Gastrocnemius medialis (tissue), 4 donors: ENCODE data around the gene SSH3. TPM values are rescaled to one million over a fixed set of nuclear protein-coding genes. Genes with fewer than 3 reads are reported as not detected.

Experiments
- ATAC-seq, 2 donors: fragments of 150-250 bp; one replicate each; pipeline ENCODE4 v1.9.1; 2016
- DNase-seq, 2 donors: peaks; one replicate each; pipeline ENCODE4 v3.0.0-alpha.2; 2019
- H3K27ac ChIP-seq, 4 donors: fragments of 200-600 bp; sonication (generic); 1 replicate in 1 of 4; 2 replicates in 3 of 4; pipeline ENCODE4 v1.5.1; 2016 to 2018; ENCODE audit warnings: mild to moderate bottlenecking in 2 of 4, moderate library complexity in 1 of 4
- H3K27me3 ChIP-seq, 3 donors: fragments of 200-600 bp; sonication (generic) in 2 of 3; 1 replicate in 1 of 3; 2 replicates in 2 of 3; pipeline versions ENCODE4 v1.5.1 to v1.6.0; 2016 to 2019; ENCODE audit warnings: mild to moderate bottlenecking in 1 of 3, moderate library complexity in 1 of 3
- H3K36me3 ChIP-seq, 2 donors: fragments of 200-600 bp; sonication (generic) in 1 of 2; one replicate each; pipeline ENCODE4 v1.5.1; 2017 to 2018
- H3K4me1 ChIP-seq, 2 donors: fragments of 200-600 bp; sonication (generic) in 1 of 2; one replicate each; pipeline ENCODE4 v1.5.1; 2016 to 2017; ENCODE audit warnings: mild to moderate bottlenecking in 2 of 2
- H3K4me3 ChIP-seq, 4 donors: fragments of 200-600 bp; sonication (generic) in 3 of 4; 1 replicate in 1 of 4; 2 replicates in 3 of 4; pipeline ENCODE4 v1.5.1; 2016 to 2019; ENCODE audit warnings: mild to moderate bottlenecking in 2 of 4
- H3K9me3 ChIP-seq, 3 donors: fragments of 200-600 bp; sonication (generic) in 2 of 3; 1 replicate in 1 of 3; 2 replicates in 2 of 3; pipeline ENCODE4 v1.5.1; 2016 to 2019
- CTCF ChIP-seq, 5 experiments: fragments of 450-650 bp in 3 of 5; fragments of 200-600 bp in 2 of 5; sonication (generic) in 2 of 5; IDR thresholded peaks in 4 of 5; conservative IDR thresholded peaks in 1 of 5; 1 replicate in 4 of 5; 2 replicates in 1 of 5; pipeline ENCODE4 v1.5.1; 2016 to 2019; ENCODE audit warnings: antibody characterized with exemption in 5 of 5, mild to moderate bottlenecking in 3 of 5, moderate library complexity in 3 of 5
- POLR2A ChIP-seq, 2 donors: fragments of 450-650 bp; IDR thresholded peaks; one replicate each; pipeline ENCODE4 v1.6.1; 2017; ENCODE audit warnings: antibody characterized with exemption in 2 of 2, mild to moderate bottlenecking in 2 of 2, moderate library complexity in 2 of 2
- in situ Hi-C, 4 donors: fragments of 200-750 bp; cut with MboI; loops; one replicate each; pipeline versions ENCODE4 v1.15.0 to v1.8.0; 2017; ENCODE audit warnings: low sequenced_read_pairs in 4 of 4
- intact Hi-C: fragments of 100-400 bp; cut with DNase I; formaldehyde crosslinking; loops from one replicate; pipeline ENCODE4 v1.15.1; 2023; ENCODE audit warnings: low total_unique reads
- total RNA-seq, 4 donors: library from RNA; depleted of rRNA; stranded (reverse); fragments of >200 nt; gene quantifications; one replicate each; pipeline versions ENCODE4 v1.1.0 to v1.2.3, GENCODE V29; 2016

Gene SSH3
- total RNA-seq, 4 donors from 2014 or later: 7.9 to 16.3 (median 11.9) TPM

- DNase-seq: peak in 1 of 2 donors; percentile 13
- in situ Hi-C loops: no loop called here
- no peak for TF ChIP-seq CTCF (IDR thresholded peaks at IDR 0.05 in 4 of 5, conservative IDR thresholded peaks at IDR 0.05 in 1 of 5)
Measured at GRCh38 chr11:67303835-67304411, 593 bp downstream of the SSH3 start.

GRCh38 chr11:67304511-67305113, 1.3 kb downstream of the SSH3 start:
- in situ Hi-C loops: no loop called here
- TF ChIP-seq POLR2A (IDR thresholded peaks at IDR 0.05) (no peak), CTCF (IDR thresholded peaks at IDR 0.05 in 4 of 5, conservative IDR thresholded peaks at IDR 0.05 in 1 of 5) (no peak)
- H3K4me3 ChIP-seq: peak overlapping the region; percentile 76 to 94 (median 90)
- H3K4me1 ChIP-seq: peaks cover 20 to 25% of the 10 kb centered on the region in 2 donors
- H3K27me3 ChIP-seq: no peaks in the 10 kb centered on the region
- DNase-seq: no peak
- no peaks in the 10 kb centered on the region for H3K9me3 ChIP-seq
- peak overlapping the region in 2 of 4 donors; percentile 83 to 89 for H3K27ac ChIP-seq
- intact Hi-C loops: loop anchor here (5.0 kb wide), 1 partner anchor 37 kb away; the partner anchor contains the start of gene GRK2
- H3K36me3 ChIP-seq: peaks cover 0 to 8% of the 10 kb centered on the region in 2 donors
- no peak for ATAC-seq

More at GRCh38 chr11:67303835-67304411, 593 bp downstream of the SSH3 start:
- H3K27me3 ChIP-seq: no peaks in the 10 kb centered on the region
- peak in 1 of 2 donors; percentile 12 for ATAC-seq
- intact Hi-C loops: loop anchor here (2.0 to 5.0 kb wide), 2 partner anchors 13 to 37 kb away; partner anchors contain the start of gene GRK2
- no peaks in the 10 kb centered on the region for H3K9me3 ChIP-seq
- peaks cover 0 to 9% of the 10 kb centered on the region in 2 donors for H3K36me3 ChIP-seq
- peaks cover 20 to 25% of the 10 kb centered on the region in 2 donors for H3K4me1 ChIP-seq
- H3K27ac ChIP-seq: peak overlapping the region; percentile 83 to 89 (median 86)
- H3K4me3 ChIP-seq: peak overlapping the region; percentile 76 to 94 (median 90)

- Histone ChIP-seq H3K9me3 (no peaks in the 10 kb centered on the region), H3K27me3 (no peaks in the 10 kb centered on the region), H3K27ac (no peak overlapping the region), H3K36me3 (peaks cover 0 to 20% of the 10 kb centered on the region in 2 donors), H3K4me3 (no peak overlapping the region), H3K4me1 (peaks cover 15 to 21% of the 10 kb centered on the region in 2 donors)
- intact Hi-C loops (no loop called here), in situ Hi-C loops (no loop called here)
- DNase-seq: no peak
- TF ChIP-seq CTCF (IDR thresholded peaks at IDR 0.05 in 4 of 5, conservative IDR thresholded peaks at IDR 0.05 in 1 of 5) (no peak), POLR2A (IDR thresholded peaks at IDR 0.05) (no peak)
- ATAC-seq: no peak
Measured at GRCh38 chr11:67306769-67307544, 3.6 kb downstream of the SSH3 start.

- Histone ChIP-seq H3K9me3 (no peaks in the 10 kb centered on the region), H3K27ac (no peak overlapping the region), H3K27me3 (no peaks in the 10 kb centered on the region), H3K4me3 (no peak overlapping the region), H3K4me1 (peaks cover 10 to 16% of the 10 kb centered on the region in 2 donors), H3K36me3 (peaks cover 0 to 20% of the 10 kb centered on the region in 2 donors)
- ATAC-seq (no peak), DNase-seq (no peak)
- TF ChIP-seq POLR2A (IDR thresholded peaks at IDR 0.05) (no peak), CTCF (IDR thresholded peaks at IDR 0.05 in 4 of 5, conservative IDR thresholded peaks at IDR 0.05 in 1 of 5) (no peak)
- intact Hi-C loops: no loop called here
- in situ Hi-C loops: no loop called here
Measured at GRCh38 chr11:67307545-67308001, 4.2 kb downstream of the SSH3 start.
